AG04449 (cell line): ENCODE data around the gene RPL35A.
A peak's percentile ranks its signal among the peaks of the same experiment; 100 is the strongest.
"Not testable (repeated sequence)": the region's sequence is repeated elsewhere in the genome, so short reads cannot be mapped to it uniquely, and the experiment has no call there.

ENCODE experiments used
- CTCF ChIA-PET: fragments of 350-600 bp; formaldehyde crosslinking; extraction: SDS; loops from one replicate; lab custom pipeline; 2021; ENCODE audit warnings: antibody characterized with exemption; lab: Yijun Ruan, JAX
- POLR2A ChIA-PET: fragments of 400-600, 350-600 bp; formaldehyde crosslinking; extraction: SDS; loops from one replicate; lab custom pipeline; 2020; ENCODE audit warnings: antibody characterized with exemption, inconsistent platforms; lab: Yijun Ruan, JAX
- DNase-seq: peaks from one replicate; pipeline ENCODE4 v3.0.0-alpha.2; 2010; ENCODE audit warnings: low read depth, low spot score
- H3K4me3 ChIP-seq: 2 replicates; pipeline ENCODE4 v1.5.1; 2011; ENCODE audit warnings: low read depth, mild to moderate bottlenecking, control low read depth, low read length
- TF ChIP-seq, protein P1 (sequence below): IDR thresholded peaks from one replicate; pipeline ENCODE4 v1.5.1; 2011; ENCODE audit warnings: mild to moderate bottlenecking, moderate library complexity, low read length, control low read depth, inconsistent platforms; ENCODE audit not compliant: insufficient read depth; ENCODE audit errors: missing control alignments

Gene RPL35A

DNA sequence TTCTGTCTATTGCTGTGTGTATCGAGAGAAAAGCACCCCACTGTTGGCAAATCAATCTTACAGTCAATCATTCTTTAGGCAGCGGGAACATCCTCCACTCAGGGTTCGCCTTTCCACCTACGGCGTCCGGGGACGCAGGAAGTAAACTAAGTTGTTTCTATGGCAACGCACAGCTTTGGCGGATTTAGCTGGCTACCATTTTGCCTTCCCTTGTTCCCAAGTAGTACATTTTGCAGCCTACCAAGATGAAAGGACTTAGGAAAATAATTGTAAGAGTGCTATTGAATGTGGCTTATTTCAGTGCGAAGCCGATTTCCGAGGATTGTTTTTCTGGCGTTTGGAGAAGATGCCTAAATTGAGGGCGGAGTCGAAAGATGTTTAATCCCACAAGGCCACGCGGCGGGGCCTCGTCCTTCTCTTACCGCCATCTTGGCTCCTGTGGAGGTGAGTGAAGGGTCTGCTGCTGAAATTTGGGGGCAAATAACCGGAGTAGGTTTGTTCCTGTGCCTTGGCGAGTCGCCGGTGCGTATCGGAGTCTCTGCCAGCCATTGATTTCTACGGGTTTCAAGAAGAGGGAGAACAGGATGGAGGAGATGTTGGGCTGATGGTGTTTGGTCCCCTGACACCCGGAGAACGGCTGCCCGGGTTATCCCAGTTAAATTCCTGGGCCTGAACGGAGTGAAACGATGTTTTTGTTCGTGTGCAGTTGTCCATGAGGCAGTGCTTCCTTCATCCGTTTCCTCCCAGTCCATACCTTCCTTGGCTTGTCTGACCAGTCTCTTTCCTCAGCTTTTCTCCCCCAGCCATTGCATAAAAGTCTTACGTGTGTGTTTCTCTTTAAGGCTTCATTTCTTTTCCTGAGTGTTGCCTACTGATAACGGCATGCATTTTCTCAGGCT is at the start of gene RPL35A:
Gene RPL35A, plus strand, starts transcription at position 413 of the 899 bp plus-strand sequence. CDS start 778 bp downstream, outside the sequence.
- TF ChIP-seq, protein P1, sequence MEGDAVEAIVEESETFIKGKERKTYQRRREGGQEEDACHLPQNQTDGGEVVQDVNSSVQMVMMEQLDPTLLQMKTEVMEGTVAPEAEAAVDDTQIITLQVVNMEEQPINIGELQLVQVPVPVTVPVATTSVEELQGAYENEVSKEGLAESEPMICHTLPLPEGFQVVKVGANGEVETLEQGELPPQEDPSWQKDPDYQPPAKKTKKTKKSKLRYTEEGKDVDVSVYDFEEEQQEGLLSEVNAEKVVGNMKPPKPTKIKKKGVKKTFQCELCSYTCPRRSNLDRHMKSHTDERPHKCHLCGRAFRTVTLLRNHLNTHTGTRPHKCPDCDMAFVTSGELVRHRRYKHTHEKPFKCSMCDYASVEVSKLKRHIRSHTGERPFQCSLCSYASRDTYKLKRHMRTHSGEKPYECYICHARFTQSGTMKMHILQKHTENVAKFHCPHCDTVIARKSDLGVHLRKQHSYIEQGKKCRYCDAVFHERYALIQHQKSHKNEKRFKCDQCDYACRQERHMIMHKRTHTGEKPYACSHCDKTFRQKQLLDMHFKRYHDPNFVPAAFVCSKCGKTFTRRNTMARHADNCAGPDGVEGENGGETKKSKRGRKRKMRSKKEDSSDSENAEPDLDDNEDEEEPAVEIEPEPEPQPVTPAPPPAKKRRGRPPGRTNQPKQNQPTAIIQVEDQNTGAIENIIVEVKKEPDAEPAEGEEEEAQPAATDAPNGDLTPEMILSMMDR: no peak
- DNase-seq: peak; percentile 63
- ChIA-PET POLR2A (interaction anchor here (0.7 to 0.9 kb wide), 2 partner anchors 8 to 38 kb away, joined by 3 to 8 read pairs; no protein-coding TSS in a partner anchor), CTCF (interaction anchor here (1.6 to 3.8 kb wide), 2 partner anchors 7 to 44 kb away, joined by 7 to 22 read pairs; no protein-coding TSS in a partner anchor)
- H3K4me3 ChIP-seq: peak within 1 kb of the TSS; percentile 81

GRCh38 chr3:197901626-197902025 is 48.4 kb upstream of the RPL35A start:
- no peak overlapping the region for H3K4me3 ChIP-seq
- ChIA-PET CTCF (no interaction called here), POLR2A (no interaction called here)
- DNase-seq: no peak
- TF ChIP-seq, protein P1: no peak

DNA sequence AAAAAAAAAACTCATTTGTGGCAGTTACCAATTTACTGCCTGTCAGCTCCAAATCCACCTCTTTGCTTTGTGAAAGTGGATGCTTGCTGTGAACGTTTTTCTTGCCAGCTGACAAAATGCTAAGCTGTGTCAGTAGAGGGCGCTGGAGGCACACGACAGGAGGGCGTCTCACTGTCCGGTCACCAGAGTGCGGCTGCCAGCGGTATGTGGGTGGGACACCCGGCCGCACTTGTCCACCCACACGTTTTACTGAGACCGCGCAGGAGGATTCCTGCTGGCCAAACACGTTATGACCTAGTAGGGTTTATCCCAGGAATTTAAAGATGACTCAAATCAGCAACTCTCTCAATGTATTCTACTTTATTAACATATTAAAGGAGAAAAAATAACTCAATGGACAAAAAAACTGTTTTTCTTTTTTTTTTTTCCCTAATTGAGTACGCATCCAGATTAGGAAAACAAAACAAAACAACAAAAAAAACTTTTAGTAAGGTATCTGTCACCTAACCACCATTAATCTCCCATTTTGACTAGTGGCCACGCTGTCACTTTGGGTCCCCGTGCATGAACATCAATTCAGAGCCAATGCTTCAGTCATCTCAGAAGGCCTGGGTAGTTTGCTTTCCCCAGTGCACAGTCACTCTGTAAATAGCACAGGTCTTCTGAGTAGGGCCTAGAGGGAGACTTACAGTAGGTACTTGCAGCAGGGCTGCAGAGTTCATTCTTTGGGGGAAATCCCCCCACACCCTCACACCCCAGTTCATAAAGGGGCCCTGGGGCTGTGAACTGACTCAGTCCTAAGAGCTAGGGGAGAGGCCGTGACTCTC is 43.8 kb upstream of the RPL35A start:
- TF ChIP-seq, protein P1: peak; percentile 96
- H3K4me3 ChIP-seq: no peak overlapping the region
- POLR2A ChIA-PET: no interaction called here
- DNase-seq: peak; percentile 80
- CTCF ChIA-PET: interaction anchor here (0.6 to 5.3 kb wide), 24 partner anchors 7 to 174 kb away, joined by 3 to 143 read pairs (median 5); partner anchors contain the start of gene RPL35A

GRCh38 chr3:197906850-197907187 is 43.2 kb upstream of the RPL35A start:
- no peak for DNase-seq
- TF ChIP-seq, protein P1: no peak
- H3K4me3 ChIP-seq: no peak overlapping the region
- ChIA-PET POLR2A (no interaction called here), CTCF (interaction anchor here (0.9 to 5.3 kb wide), 7 partner anchors 8 to 44 kb away, joined by 3 to 143 read pairs (median 5); partner anchors contain the start of gene RPL35A)

DNA sequence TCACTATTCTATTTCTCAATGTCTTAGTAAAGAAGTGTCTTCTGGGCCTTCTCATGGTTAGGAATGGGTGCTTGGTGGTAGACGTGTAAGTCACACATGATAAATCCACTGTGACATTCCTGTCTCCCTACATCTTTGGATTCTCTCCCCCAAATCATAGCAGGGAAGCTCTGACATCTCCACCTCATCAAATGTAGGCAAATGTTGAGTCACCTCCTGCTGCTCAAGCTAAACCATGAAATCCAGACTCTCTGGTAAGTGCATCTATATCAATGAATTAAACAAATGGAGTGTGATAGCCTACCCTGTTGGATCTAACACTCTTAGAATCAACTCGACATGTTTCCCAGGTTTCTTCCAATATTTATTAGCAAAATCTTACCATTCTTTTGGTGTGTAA is 42.8 kb upstream of the RPL35A start:
- H3K4me3 ChIP-seq: no peak overlapping the region
- CTCF ChIA-PET: interaction anchor here (0.9 to 5.3 kb wide), 7 partner anchors 8 to 43 kb away, joined by 3 to 143 read pairs (median 5); partner anchors contain the start of gene RPL35A
- TF ChIP-seq, protein P1: no peak
- no peak for DNase-seq
- POLR2A ChIA-PET: no interaction called here

DNA sequence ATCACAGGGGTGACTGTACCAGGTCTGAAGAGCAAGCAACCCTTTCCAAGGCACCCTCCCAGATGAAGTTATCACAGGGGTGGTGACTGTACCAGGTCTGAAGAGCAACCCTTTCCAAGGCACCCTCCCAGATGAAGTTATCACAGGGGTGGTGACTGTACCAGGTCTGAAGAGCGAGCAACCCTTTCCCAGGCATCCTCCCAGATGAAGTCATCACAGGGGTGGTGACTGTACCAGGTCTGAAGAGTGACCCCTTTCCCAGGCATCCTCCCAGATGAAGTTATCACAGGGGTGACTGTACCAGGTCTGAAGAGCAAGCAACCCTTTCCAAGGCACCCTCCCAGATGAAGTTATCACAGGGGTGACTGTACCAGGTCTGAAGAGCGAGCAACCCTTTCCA is 41.4 kb upstream of the RPL35A start:
- CTCF ChIA-PET: interaction anchor here (2.5 kb wide), 1 partner anchor 35 kb away, joined by 12 read pairs; no protein-coding TSS in a partner anchor
- POLR2A ChIA-PET, DNase-seq, H3K4me3 ChIP-seq: not testable (repeated sequence)
